ENCODE measurements around the gene COL5A1. TPM values are rescaled to one million over a fixed set of nuclear protein-coding genes. Genes with fewer than 3 reads are reported as not detected.

The COL5A1 gene
- total RNA-seq, 1 donor, result 801 TPM

DNA sequence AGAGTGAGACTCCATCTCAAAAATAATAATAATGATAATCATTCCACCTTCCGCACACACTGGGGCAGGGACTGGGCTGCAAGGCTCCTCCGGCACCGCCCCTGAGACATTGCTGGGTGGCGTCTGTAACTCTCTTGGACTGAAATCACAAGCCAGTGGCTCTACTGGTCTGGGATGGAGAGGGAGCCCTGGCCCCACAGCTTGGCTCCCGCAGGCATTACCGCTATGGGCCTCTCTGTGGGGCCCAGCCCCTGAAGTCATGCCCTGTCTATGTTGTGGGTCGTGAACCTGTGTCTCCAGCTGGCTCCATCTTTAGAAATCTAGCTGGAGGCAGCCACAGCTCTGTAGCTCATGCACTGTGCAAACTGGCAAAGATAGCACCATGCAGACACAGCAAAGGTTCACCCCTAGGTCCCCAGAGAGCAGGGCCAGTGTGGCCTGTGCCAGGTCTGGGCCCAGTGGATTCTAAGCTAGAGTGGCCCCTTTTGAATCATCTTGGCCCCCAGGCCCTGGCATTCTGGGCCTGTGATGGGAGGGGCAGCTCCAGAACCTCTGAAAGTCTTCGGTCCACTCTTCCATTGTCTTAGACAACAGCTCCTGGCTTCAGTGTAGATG is 36.1 kb upstream of the COL5A1 start:
- H3K79me2 ChIP-seq (ENCODE audit: insufficient read depth, low read length), result no peaks in the 10 kb centered on the region
- no peaks in the 10 kb centered on the region for H3K27me3 ChIP-seq (ENCODE audit: insufficient read depth, low read length)
- no peak overlapping the region for H3K4me2 ChIP-seq (ENCODE audit: insufficient read depth, low read length)
- H3K36me3 ChIP-seq (ENCODE audit: insufficient read depth, low read length), result no peaks in the 10 kb centered on the region
- no peak overlapping the region for H3K4me3 ChIP-seq (ENCODE audit: insufficient read depth, low read length)
- H2AFZ ChIP-seq (ENCODE audit: low read length), result no peak overlapping the region
- peaks cover 21% of the 10 kb centered on the region for H3K4me1 ChIP-seq (ENCODE audit: insufficient read depth, low read length)
- no peak overlapping the region for H3K27ac ChIP-seq (ENCODE audit: low read depth, low read length)
- no peak for DNase-seq (ENCODE audit: insufficient read length, low spot score, missing footprints)
- H4K20me1 ChIP-seq (ENCODE audit: insufficient read depth, low read length), result no peaks in the 10 kb centered on the region
- TF ChIP-seq, protein P1, sequence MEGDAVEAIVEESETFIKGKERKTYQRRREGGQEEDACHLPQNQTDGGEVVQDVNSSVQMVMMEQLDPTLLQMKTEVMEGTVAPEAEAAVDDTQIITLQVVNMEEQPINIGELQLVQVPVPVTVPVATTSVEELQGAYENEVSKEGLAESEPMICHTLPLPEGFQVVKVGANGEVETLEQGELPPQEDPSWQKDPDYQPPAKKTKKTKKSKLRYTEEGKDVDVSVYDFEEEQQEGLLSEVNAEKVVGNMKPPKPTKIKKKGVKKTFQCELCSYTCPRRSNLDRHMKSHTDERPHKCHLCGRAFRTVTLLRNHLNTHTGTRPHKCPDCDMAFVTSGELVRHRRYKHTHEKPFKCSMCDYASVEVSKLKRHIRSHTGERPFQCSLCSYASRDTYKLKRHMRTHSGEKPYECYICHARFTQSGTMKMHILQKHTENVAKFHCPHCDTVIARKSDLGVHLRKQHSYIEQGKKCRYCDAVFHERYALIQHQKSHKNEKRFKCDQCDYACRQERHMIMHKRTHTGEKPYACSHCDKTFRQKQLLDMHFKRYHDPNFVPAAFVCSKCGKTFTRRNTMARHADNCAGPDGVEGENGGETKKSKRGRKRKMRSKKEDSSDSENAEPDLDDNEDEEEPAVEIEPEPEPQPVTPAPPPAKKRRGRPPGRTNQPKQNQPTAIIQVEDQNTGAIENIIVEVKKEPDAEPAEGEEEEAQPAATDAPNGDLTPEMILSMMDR (IDR thresholded peaks at IDR 0.05; ENCODE audit: extremely low read depth, low read depth, low read length), result no peak
- peaks cover 3% of the 10 kb centered on the region for H3K9me3 ChIP-seq (ENCODE audit: low read depth, low read length)

DNA sequence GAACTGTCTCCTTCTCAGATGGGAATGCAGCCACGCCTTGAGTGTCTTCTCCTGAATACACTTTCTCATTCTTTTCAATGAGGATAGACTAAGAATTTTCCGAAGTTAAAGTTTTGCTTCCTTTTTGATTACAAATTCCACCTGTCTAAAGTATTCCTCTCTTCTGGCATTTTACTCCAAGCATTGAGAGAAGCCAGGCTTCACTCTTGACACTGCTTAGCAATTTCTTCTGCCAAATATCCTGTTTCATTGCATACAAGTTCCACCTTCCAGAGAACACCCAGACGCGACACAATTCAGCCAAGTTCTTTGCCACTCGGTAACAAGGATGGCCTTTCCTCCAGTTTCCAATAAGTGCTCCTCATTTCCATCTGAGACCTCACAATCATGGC is 35.6 kb upstream of the COL5A1 start:
- Histone ChIP-seq H2AFZ (ENCODE audit: low read length) (no peak overlapping the region), H4K20me1 (ENCODE audit: insufficient read depth, low read length) (no peaks in the 10 kb centered on the region), H3K27ac (ENCODE audit: low read depth, low read length) (no peak overlapping the region), H3K79me2 (ENCODE audit: insufficient read depth, low read length) (no peaks in the 10 kb centered on the region), H3K9me3 (ENCODE audit: low read depth, low read length) (peaks cover 3% of the 10 kb centered on the region), H3K27me3 (ENCODE audit: insufficient read depth, low read length) (no peaks in the 10 kb centered on the region), H3K4me1 (ENCODE audit: insufficient read depth, low read length) (peaks cover 21% of the 10 kb centered on the region), H3K4me3 (ENCODE audit: insufficient read depth, low read length) (no peak overlapping the region), H3K36me3 (ENCODE audit: insufficient read depth, low read length) (no peaks in the 10 kb centered on the region), H3K4me2 (ENCODE audit: insufficient read depth, low read length) (no peak overlapping the region)
- TF ChIP-seq, protein P1 (IDR thresholded peaks at IDR 0.05; ENCODE audit: extremely low read depth, low read depth, low read length), result no peak
- no peak for DNase-seq (ENCODE audit: insufficient read length, low spot score, missing footprints)

DNA sequence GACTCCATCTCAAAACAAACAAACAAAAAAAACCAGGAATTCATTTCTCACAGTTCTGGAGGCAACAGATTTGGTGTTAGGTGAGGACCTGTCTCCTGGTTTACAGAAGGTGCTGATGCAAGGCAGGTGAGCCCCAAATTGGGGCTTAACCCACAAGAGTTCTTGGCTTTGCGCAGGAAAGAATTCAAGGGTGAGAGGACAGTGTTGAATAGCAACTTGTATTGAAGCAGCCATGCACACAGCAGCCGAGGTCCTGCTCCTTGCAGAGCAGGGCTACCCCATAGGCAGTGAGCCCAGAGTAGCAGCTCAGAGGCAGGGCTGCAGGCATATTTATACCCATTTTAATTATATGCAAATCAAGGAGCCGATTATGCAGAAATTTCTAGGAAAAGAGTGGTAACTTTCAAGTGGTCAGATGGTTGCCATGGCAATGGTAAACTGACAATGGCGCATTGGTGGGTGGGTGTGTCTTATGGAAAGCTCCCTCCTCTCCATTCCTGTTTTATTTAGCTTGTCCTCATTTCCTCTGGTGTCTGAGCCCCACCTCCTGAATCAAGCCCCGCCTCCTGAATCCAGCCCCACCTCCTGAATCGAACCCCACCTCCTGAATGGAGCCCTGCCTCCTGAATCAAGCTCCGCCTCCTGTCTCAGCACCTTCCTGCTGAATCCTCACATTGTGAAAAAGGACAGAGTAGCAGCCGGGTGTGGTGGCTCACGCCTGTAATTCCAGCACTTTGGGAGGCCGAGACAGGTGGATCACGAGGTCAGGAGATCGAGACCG is 34.5 kb upstream of the COL5A1 start:
- no peaks in the 10 kb centered on the region for H3K27me3 ChIP-seq (ENCODE audit: insufficient read depth, low read length)
- H3K9me3 ChIP-seq (ENCODE audit: low read depth, low read length), result no peaks in the 10 kb centered on the region
- H3K79me2 ChIP-seq (ENCODE audit: insufficient read depth, low read length), result no peaks in the 10 kb centered on the region
- peak; percentile 22 for DNase-seq (ENCODE audit: insufficient read length, low spot score, missing footprints)
- no peak overlapping the region for H3K4me3 ChIP-seq (ENCODE audit: insufficient read depth, low read length)
- H4K20me1 ChIP-seq (ENCODE audit: insufficient read depth, low read length), result no peaks in the 10 kb centered on the region
- no peak overlapping the region for H3K4me2 ChIP-seq (ENCODE audit: insufficient read depth, low read length)
- H3K27ac ChIP-seq (ENCODE audit: low read depth, low read length), result no peak overlapping the region
- no peaks in the 10 kb centered on the region for H3K36me3 ChIP-seq (ENCODE audit: insufficient read depth, low read length)
- peaks cover 14% of the 10 kb centered on the region for H3K4me1 ChIP-seq (ENCODE audit: insufficient read depth, low read length)
- H2AFZ ChIP-seq (ENCODE audit: low read length), result no peak overlapping the region
- TF ChIP-seq, protein P1 (IDR thresholded peaks at IDR 0.05; ENCODE audit: extremely low read depth, low read depth, low read length), result no peak

DNA sequence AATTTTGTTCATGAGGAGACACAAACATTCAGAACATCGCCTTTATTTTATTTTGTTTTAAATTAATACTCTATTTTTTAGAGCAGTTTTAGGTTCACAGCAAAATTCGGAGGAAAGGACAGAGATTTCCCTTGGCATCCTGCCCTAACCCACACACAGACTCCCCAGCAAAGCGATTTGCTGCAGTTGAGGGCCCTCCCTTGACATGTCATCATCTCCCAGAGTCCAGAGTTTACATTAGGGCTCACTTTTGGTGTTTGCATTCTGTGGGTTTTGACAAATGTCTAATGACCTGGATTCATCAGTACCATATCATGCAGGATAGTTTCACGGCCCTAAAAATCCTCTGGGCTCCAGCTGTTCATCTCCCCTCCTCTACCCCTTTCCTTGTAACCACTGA is 33.6 kb upstream of the COL5A1 start:
- Histone ChIP-seq H3K27ac (ENCODE audit: low read depth, low read length) (no peak overlapping the region), H3K27me3 (ENCODE audit: insufficient read depth, low read length) (no peaks in the 10 kb centered on the region), H3K79me2 (ENCODE audit: insufficient read depth, low read length) (no peaks in the 10 kb centered on the region), H3K4me3 (ENCODE audit: insufficient read depth, low read length) (no peak overlapping the region), H3K9me3 (ENCODE audit: low read depth, low read length) (no peaks in the 10 kb centered on the region), H3K4me2 (ENCODE audit: insufficient read depth, low read length) (peak overlapping the region; percentile 23), H3K36me3 (ENCODE audit: insufficient read depth, low read length) (no peaks in the 10 kb centered on the region), H2AFZ (ENCODE audit: low read length) (peak overlapping the region; percentile 67), H3K4me1 (ENCODE audit: insufficient read depth, low read length) (peaks cover 10% of the 10 kb centered on the region), H4K20me1 (ENCODE audit: insufficient read depth, low read length) (no peaks in the 10 kb centered on the region)
- peak; percentile 26 for DNase-seq (ENCODE audit: insufficient read length, low spot score, missing footprints)
- TF ChIP-seq, protein P1 (IDR thresholded peaks at IDR 0.05; ENCODE audit: extremely low read depth, low read depth, low read length), result no peak

Data from osteoblast (primary cell).